ENCODE data around the gene PSAPL1.

- TF ChIP-seq, protein P1, sequence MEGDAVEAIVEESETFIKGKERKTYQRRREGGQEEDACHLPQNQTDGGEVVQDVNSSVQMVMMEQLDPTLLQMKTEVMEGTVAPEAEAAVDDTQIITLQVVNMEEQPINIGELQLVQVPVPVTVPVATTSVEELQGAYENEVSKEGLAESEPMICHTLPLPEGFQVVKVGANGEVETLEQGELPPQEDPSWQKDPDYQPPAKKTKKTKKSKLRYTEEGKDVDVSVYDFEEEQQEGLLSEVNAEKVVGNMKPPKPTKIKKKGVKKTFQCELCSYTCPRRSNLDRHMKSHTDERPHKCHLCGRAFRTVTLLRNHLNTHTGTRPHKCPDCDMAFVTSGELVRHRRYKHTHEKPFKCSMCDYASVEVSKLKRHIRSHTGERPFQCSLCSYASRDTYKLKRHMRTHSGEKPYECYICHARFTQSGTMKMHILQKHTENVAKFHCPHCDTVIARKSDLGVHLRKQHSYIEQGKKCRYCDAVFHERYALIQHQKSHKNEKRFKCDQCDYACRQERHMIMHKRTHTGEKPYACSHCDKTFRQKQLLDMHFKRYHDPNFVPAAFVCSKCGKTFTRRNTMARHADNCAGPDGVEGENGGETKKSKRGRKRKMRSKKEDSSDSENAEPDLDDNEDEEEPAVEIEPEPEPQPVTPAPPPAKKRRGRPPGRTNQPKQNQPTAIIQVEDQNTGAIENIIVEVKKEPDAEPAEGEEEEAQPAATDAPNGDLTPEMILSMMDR (IDR thresholded peaks at IDR 0.05; ENCODE audit: insufficient read depth, low read depth, low read length) = no peak
- no peak for TF ChIP-seq EZH2 (IDR thresholded peaks at IDR 0.05; ENCODE audit: insufficient read depth, low read length)
Measured at GRCh38 chr4:7459471-7459870, 24.7 kb upstream of the PSAPL1 start.

Data from astrocyte (in vitro differentiated cells and primary cell).